HepG2 (cell line): ENCODE results near the gene ADCY7. TPM values are rescaled to one million over a fixed set of nuclear protein-coding genes. Genes with fewer than 3 reads are reported as not detected.

Experiments
- ATAC-seq: fragments of 200-7000 bp; cut with Tn5 transposase; 3 replicates; pipeline ENCODE4 v1.9.1; 2020; ENCODE audit warnings: mild to moderate bottlenecking, moderate library complexity
- BruUV-seq: library from RNA; stranded (reverse); fragments of 400-500 nt; replicated peaks from 2 replicates; lab custom pipeline; 2021; lab: Mats Ljungman, UMichigan
- CTCF ChIA-PET: fragments of 300-600 bp; formaldehyde crosslinking; extraction: SDS; loops from one replicate; lab custom pipeline; 2021; ENCODE audit warnings: low total read pairs, inconsistent platforms, low intra/inter-chr PET ratio; lab: Yijun Ruan, JAX
- POLR2A ChIA-PET: fragments of 350-600 bp; sonication (Branson Sonifier 250); formaldehyde crosslinking; loops from one replicate; lab custom pipeline; 2020; ENCODE audit warnings: antibody characterized with exemption, inconsistent platforms; lab: Yijun Ruan, JAX
- DNase-seq: peaks from one replicate; pipeline ENCODE4 v3.0.0-alpha.2; 2015; ENCODE audit warnings: low spot score
- FAIRE-seq: peaks from 3 replicates; lab custom pipeline; 2011; peaks lifted over from hg19 to GRCh38; lab: Jason Lieb, UNC
- H2AFZ ChIP-seq: one replicate; pipeline ENCODE4 v1.6.1; 2011; ENCODE audit warnings: low read length, inconsistent platforms
- H3K27ac ChIP-seq: fragments of 300-600 bp; 3 replicates; pipeline ENCODE4 v1.8.0; 2011; ENCODE audit warnings: mixed run types, mild to moderate bottlenecking, mixed read lengths, low read length, inconsistent platforms; ENCODE audit not compliant: insufficient read depth; ENCODE audit errors: extremely low read length
- H3K27me3 ChIP-seq, 2 experiments: fragments of 200-600 bp in 1 of 2; 2 replicates in 1 of 2; 3 replicates in 1 of 2; pipeline versions ENCODE4 v1.6.0 to v1.8.0; 2011; ENCODE audit warnings: low read length in 2 of 2, mild to moderate bottlenecking in 2 of 2, moderate library complexity in 2 of 2, inconsistent platforms in 1 of 2; ENCODE audit not compliant: insufficient read depth in 2 of 2, control insufficient read depth in 1 of 2
- H3K36me3 ChIP-seq, 2 experiments: fragments of 200-600 bp in 1 of 2; replicated peaks in 1 of 2; 2 replicates in 1 of 2; 3 replicates in 1 of 2; pipeline versions ENCODE4 v1.5.1 to v1.8.0; 2011; ENCODE audit warnings: low read length in 2 of 2, inconsistent platforms in 1 of 2; ENCODE audit not compliant: insufficient read depth in 2 of 2, control insufficient read depth in 1 of 2
- H3K4me1 ChIP-seq: 2 replicates; pipeline ENCODE4 v1.5.1; 2012; ENCODE audit warnings: low read length, inconsistent platforms; ENCODE audit not compliant: insufficient read depth
- H3K4me2 ChIP-seq: 2 replicates; pipeline ENCODE4 v1.6.0; 2011; ENCODE audit warnings: low read depth, low read length, inconsistent platforms
- H3K4me3 ChIP-seq, 3 experiments: fragments of 200-600 bp in 1 of 3; sonication (generic), shearing (Covaris generic) in 1 of 3; replicated peaks in 1 of 3; 2 replicates each; pipeline ENCODE4 v1.5.1; 2011 to 2016; ENCODE audit warnings: low read length in 3 of 3, inconsistent platforms in 2 of 3, low read depth in 2 of 3, mild to moderate bottlenecking in 2 of 3, control low read depth in 1 of 3, mixed read lengths in 1 of 3; ENCODE audit not compliant: insufficient read depth in 1 of 3
- H3K79me2 ChIP-seq: one replicate; pipeline ENCODE4 v1.6.1; 2011; ENCODE audit warnings: low read length, inconsistent platforms; ENCODE audit not compliant: insufficient read depth
- H3K9ac ChIP-seq: 2 replicates; pipeline ENCODE4 v1.6.0; 2011; ENCODE audit warnings: mild to moderate bottlenecking, low read depth, low read length, inconsistent platforms; ENCODE audit not compliant: insufficient read depth
- H3K9me3 ChIP-seq: 2 replicates; pipeline ENCODE4 v1.5.1; 2012; ENCODE audit warnings: mild to moderate bottlenecking, low read length
- H4K20me1 ChIP-seq: 2 replicates; pipeline ENCODE4 v1.6.0; 2011; ENCODE audit warnings: inconsistent platforms, mild to moderate bottlenecking, low read length, moderate library complexity; ENCODE audit not compliant: insufficient read depth
- GATAD1 ChIP-seq: IDR thresholded peaks from 2 replicates; pipeline ENCODE4 v1.6.1; 2016; ENCODE audit warnings: missing genetic modification reagents, missing compliant biosample characterization
- GLI4 ChIP-seq: sonication (generic); formaldehyde crosslinking; IDR thresholded peaks from 2 replicates; pipeline ENCODE4 v1.5.1; 2020; ENCODE audit warnings: missing genetic modification reagents, mild to moderate bottlenecking, moderate library complexity, borderline replicate concordance
- KMT2A ChIP-seq: sonication (generic); formaldehyde crosslinking; IDR thresholded peaks from 2 replicates; pipeline ENCODE4 v1.4.0; 2020; ENCODE audit warnings: missing genetic modification reagents
- NCOR1 ChIP-seq: fragments of 200-600 bp; sonication (generic); IDR thresholded peaks from 2 replicates; pipeline ENCODE4 v1.7.0; 2017; ENCODE audit warnings: antibody characterized with exemption, low read length, borderline replicate concordance
- RELA ChIP-seq: sonication (generic); formaldehyde crosslinking; IDR thresholded peaks from 2 replicates; pipeline ENCODE4 v1.4.0; 2020; ENCODE audit warnings: missing genetic modification reagents
- SMAD1 ChIP-seq: sonication (generic); formaldehyde crosslinking; IDR thresholded peaks from 2 replicates; pipeline ENCODE4 v1.4.0; 2020; ENCODE audit warnings: missing genetic modification reagents, low read depth, mild to moderate bottlenecking, borderline replicate concordance
- SNAI1 ChIP-seq: sonication (generic); formaldehyde crosslinking; IDR thresholded peaks from 2 replicates; pipeline ENCODE4 v1.5.0; 2020; ENCODE audit warnings: mild to moderate bottlenecking, missing genetic modification reagents, borderline replicate concordance
- TAF15 ChIP-seq: fragments of 200-400 bp; formaldehyde crosslinking; IDR thresholded peaks from one replicate; pipeline ENCODE4 v1.6.1; 2018; ENCODE audit warnings: mild to moderate bottlenecking, low read depth, low read length; ENCODE audit not compliant: poor library complexity, severe bottlenecking
- TCF7 ChIP-seq: sonication (generic); IDR thresholded peaks from 2 replicates; pipeline ENCODE4 v1.6.1; 2016; ENCODE audit warnings: antibody characterized with exemption, low read depth
- ZNF160 ChIP-seq: sonication (generic); formaldehyde crosslinking; IDR thresholded peaks from 2 replicates; pipeline ENCODE4 v1.8.0; 2022; ENCODE audit warnings: mild to moderate bottlenecking, inconsistent platforms, missing genetic modification reagents
- ZNF589 ChIP-seq: sonication (generic); formaldehyde crosslinking; conservative IDR thresholded peaks from 2 replicates; pipeline ENCODE4 v1.8.0; 2022; ENCODE audit warnings: mild to moderate bottlenecking, moderate library complexity, missing genetic modification reagents
- ZNF678 ChIP-seq: sonication (generic); formaldehyde crosslinking; IDR thresholded peaks from 2 replicates; pipeline ENCODE4 v1.4.0; 2020; ENCODE audit warnings: mild to moderate bottlenecking, missing genetic modification reagents
- ZNF724P ChIP-seq: sonication (generic); formaldehyde crosslinking; IDR thresholded peaks from 2 replicates; pipeline ENCODE4 v1.8.0; 2022; ENCODE audit warnings: missing genetic modification reagents, borderline replicate concordance
- ZNF75D ChIP-seq: sonication (generic); formaldehyde crosslinking; IDR thresholded peaks from 2 replicates; pipeline ENCODE4 v1.8.1; 2023; ENCODE audit warnings: missing genetic modification reagents, mild to moderate bottlenecking, borderline replicate concordance
- ZNF775 ChIP-seq: sonication (generic); formaldehyde crosslinking; IDR thresholded peaks from 2 replicates; pipeline ENCODE4 v1.4.0; 2020; ENCODE audit warnings: missing genetic modification reagents, mild to moderate bottlenecking, moderate library complexity, borderline replicate concordance
- ZNF883 ChIP-seq: sonication (generic); formaldehyde crosslinking; IDR thresholded peaks from 2 replicates; pipeline ENCODE4 v1.5.1; 2020; ENCODE audit warnings: mild to moderate bottlenecking, missing genetic modification reagents; ENCODE audit errors: not compliant biosample characterization
- WGBS: methylation state at CpG from one replicate; pipeline ENCODE4 v1.1.6; 2017; ENCODE audit warnings: low lambda C conversion rate; 5-methylcytosine and 5-hydroxymethylcytosine counted together
- in situ Hi-C: cut with HindIII; loops from 2 replicates; pipeline ENCODE4 v1.10.0; 2017; ENCODE audit warnings: low pct_unique_long_range_greater_than_20kb; ENCODE audit not compliant: extremely low pct_ligation_motif_present
- intact Hi-C: fragments of 100-400 bp; cut with micrococcal nuclease; formaldehyde crosslinking; loops from one replicate; pipeline ENCODE4 v1.10.0; 2022; ENCODE audit not compliant: unreplicated experiment
- polyA plus RNA-seq, 8 experiments: library from polyadenylated mRNA; depleted of rRNA in 3 of 8; stranded (reverse) in 7 of 8; unstranded in 1 of 8; fragments of >200 nt; fragmentation: Illumina TruSeq in 4 of 8; extraction: Trizol in 4 of 8; gene quantifications; 2 replicates each; pipeline versions ENCODE4 v1.2.1 to v1.2.3, GENCODE V29; 2011 to 2016; ENCODE audit warnings: low read depth in 4 of 8, missing spikeins in 1 of 8, mixed read lengths in 1 of 8; ENCODE audit not compliant: insufficient read depth in 1 of 8
- total RNA-seq, 5 experiments: library from RNA; depleted of rRNA; stranded (reverse); fragments of >200 nt; fragmentation: Illumina TruSeq; extraction: Trizol; gene quantifications; 2 replicates each; pipeline ENCODE4 v1.2.3, GENCODE V29; 2016; ENCODE audit warnings: low read depth in 1 of 5
- TF ChIP-seq, protein P1 (sequence below): sonication (generic); formaldehyde crosslinking; conservative IDR thresholded peaks from 2 replicates; pipeline ENCODE4 v1.8.0; 2022; ENCODE audit warnings: missing genetic modification reagents
- TF ChIP-seq, protein P2 (sequence below): sonication (generic); formaldehyde crosslinking; IDR thresholded peaks from 2 replicates; pipeline ENCODE4 v1.9.0; 2021; ENCODE audit warnings: missing genetic modification reagents, borderline replicate concordance
- TF ChIP-seq, protein P3 (sequence below): sonication (generic); formaldehyde crosslinking; IDR thresholded peaks from 2 replicates; pipeline ENCODE4 v1.4.0; 2020; ENCODE audit warnings: missing genetic modification reagents

ADCY7 gene
- total and polyA plus RNA-seq, 2 of the 13 experiments (the other 11 are each of a cell fraction or from before 2014, with no cell fraction given): 2.2 to 4.3 TPM

DNA sequence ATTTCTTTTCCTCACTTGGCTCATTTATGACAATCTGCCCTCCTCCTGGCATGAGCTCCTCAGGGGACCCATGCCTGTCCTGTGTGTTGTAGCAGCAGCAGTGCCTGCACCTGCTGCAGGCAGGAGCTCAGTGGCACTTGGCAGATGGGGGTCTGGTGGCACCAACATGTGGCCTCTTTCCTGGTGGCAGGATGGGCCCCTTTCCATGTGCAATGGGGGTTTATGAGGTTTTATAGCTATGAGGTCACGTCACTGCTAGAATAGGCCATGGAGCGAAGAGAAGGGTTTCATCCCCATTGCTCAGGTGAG, 7.0 kb downstream of the ADCY7 start:
- intact Hi-C loops: no loop called here
- Histone ChIP-seq H2AFZ (no peak overlapping the region), H3K4me3 (no peak overlapping the region), H4K20me1 (no peaks in the 10 kb centered on the region), H3K36me3 (no peaks in the 10 kb centered on the region), H3K4me2 (no peak overlapping the region), H3K9ac (no peak overlapping the region), H3K27ac (no peak overlapping the region), H3K27me3 (peaks cover 2 to 26% of the 10 kb centered on the region in 2 experiments; a peak in 3 of 5 replicates), H3K9me3 (no peaks in the 10 kb centered on the region), H3K79me2 (no peaks in the 10 kb centered on the region), H3K4me1 (peaks cover 26% of the 10 kb centered on the region)
- TF ChIP-seq SNAI1 (CRISPR knock-in tag) (no peak), ZNF589 (CRISPR knock-in tag) (no peak), TCF7 (no peak), NCOR1 (no peak), TAF15 (no peak), ZNF678 (CRISPR knock-in tag) (no peak), ZNF775 (no peak), RELA (CRISPR knock-in tag) (no peak), ZNF160 (CRISPR knock-in tag) (no peak), SMAD1 (CRISPR knock-in tag) (no peak), GLI4 (CRISPR knock-in tag) (no peak), ZNF883 (no peak), ZNF75D (CRISPR knock-in tag) (no peak), KMT2A (CRISPR knock-in tag) (no peak), ZNF724P (CRISPR knock-in tag) (no peak), GATAD1 (CRISPR knock-in tag) (no peak)
- TF ChIP-seq, protein P1, sequence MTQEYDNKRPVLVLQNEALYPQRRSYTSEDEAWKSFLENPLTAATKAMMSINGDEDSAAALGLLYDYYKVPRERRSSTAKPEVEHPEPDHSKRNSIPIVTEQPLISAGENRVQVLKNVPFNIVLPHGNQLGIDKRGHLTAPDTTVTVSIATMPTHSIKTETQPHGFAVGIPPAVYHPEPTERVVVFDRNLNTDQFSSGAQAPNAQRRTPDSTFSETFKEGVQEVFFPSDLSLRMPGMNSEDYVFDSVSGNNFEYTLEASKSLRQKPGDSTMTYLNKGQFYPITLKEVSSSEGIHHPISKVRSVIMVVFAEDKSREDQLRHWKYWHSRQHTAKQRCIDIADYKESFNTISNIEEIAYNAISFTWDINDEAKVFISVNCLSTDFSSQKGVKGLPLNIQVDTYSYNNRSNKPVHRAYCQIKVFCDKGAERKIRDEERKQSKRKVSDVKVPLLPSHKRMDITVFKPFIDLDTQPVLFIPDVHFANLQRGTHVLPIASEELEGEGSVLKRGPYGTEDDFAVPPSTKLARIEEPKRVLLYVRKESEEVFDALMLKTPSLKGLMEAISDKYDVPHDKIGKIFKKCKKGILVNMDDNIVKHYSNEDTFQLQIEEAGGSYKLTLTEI (CRISPR knock-in tag): no peak
- TF ChIP-seq, protein P2, sequence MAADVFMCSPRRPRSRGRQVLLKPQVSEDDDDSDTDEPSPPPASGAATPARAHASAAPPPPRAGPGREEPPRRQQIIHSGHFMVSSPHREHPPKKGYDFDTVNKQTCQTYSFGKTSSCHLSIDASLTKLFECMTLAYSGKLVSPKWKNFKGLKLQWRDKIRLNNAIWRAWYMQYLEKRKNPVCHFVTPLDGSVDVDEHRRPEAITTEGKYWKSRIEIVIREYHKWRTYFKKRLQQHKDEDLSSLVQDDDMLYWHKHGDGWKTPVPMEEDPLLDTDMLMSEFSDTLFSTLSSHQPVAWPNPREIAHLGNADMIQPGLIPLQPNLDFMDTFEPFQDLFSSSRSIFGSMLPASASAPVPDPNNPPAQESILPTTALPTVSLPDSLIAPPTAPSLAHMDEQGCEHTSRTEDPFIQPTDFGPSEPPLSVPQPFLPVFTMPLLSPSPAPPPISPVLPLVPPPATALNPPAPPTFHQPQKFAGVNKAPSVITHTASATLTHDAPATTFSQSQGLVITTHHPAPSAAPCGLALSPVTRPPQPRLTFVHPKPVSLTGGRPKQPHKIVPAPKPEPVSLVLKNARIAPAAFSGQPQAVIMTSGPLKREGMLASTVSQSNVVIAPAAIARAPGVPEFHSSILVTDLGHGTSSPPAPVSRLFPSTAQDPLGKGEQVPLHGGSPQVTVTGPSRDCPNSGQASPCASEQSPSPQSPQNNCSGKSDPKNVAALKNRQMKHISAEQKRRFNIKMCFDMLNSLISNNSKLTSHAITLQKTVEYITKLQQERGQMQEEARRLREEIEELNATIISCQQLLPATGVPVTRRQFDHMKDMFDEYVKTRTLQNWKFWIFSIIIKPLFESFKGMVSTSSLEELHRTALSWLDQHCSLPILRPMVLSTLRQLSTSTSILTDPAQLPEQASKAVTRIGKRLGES (CRISPR knock-in tag): no peak
- TF ChIP-seq, protein P3, sequence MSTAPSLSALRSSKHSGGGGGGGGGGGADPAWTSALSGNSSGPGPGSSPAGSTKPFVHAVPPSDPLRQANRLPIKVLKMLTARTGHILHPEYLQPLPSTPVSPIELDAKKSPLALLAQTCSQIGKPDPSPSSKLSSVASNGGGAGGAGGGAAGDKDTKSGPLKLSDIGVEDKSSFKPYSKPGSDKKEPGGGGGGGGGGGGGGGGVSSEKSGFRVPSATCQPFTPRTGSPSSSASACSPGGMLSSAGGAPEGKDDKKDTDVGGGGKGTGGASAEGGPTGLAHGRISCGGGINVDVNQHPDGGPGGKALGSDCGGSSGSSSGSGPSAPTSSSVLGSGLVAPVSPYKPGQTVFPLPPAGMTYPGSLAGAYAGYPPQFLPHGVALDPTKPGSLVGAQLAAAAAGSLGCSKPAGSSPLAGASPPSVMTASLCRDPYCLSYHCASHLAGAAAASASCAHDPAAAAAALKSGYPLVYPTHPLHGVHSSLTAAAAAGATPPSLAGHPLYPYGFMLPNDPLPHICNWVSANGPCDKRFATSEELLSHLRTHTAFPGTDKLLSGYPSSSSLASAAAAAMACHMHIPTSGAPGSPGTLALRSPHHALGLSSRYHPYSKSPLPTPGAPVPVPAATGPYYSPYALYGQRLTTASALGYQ: no peak
- ATAC-seq (no peak), FAIRE-seq (no peak), DNase-seq (no peak)
- in situ Hi-C loops: loop anchor here (5.0 kb wide), 1 partner anchor 49 kb away; no protein-coding TSS in a partner anchor
- no TSS peak for BruUV-seq
- 52% methylated on average over 2 of the region's 2 CpGs for WGBS
- CTCF ChIA-PET: no interaction called here
- POLR2A ChIA-PET: interaction anchor here (1.2 kb wide), 2 partner anchors 9 to 40 kb away, joined by 3 to 4 read pairs; no protein-coding TSS in a partner anchor
